Caco-2 (cell line): ENCODE data around the gene SOAT2. TPM values are rescaled to one million over a fixed set of nuclear protein-coding genes. Genes with fewer than 3 reads are reported as not detected.

Experiments used
- BruUV-seq: library from RNA; stranded (reverse); fragments of 400-500 nt; replicated peaks from 2 replicates; lab custom pipeline; 2021; lab: Mats Ljungman, UMichigan
- CTCF ChIA-PET: fragments of 300-600 bp; sonication (Branson Sonifier 250); formaldehyde crosslinking; loops from one replicate; lab custom pipeline; 2022; ENCODE audit warnings: antibody characterized with exemption; lab: Charles Lee
- POLR2A ChIA-PET: fragments of 300-600 bp; sonication (Branson Sonifier 250); formaldehyde crosslinking; loops from one replicate; lab custom pipeline; 2022; ENCODE audit warnings: antibody characterized with exemption; lab: Charles Lee
- DNase-seq, 2 experiments: peaks; one replicate each; pipeline versions ENCODE4 v3.0.0 to v3.0.0-alpha.2; 2020 to 2022
- H3K27me3 ChIP-seq: replicated peaks from 2 replicates; pipeline ENCODE4 v1.6.0; 2011; ENCODE audit warnings: low read length; ENCODE audit not compliant: control insufficient read depth, insufficient read depth
- H3K36me3 ChIP-seq: 2 replicates; pipeline ENCODE4 v1.5.1; 2011; ENCODE audit warnings: low read length; ENCODE audit not compliant: control insufficient read depth, insufficient read depth
- H3K4me1 ChIP-seq: fragments of 250-450 bp; sonication (Bioruptor Pico); 2 replicates; pipeline ENCODE4 v1.5.1; 2020; ENCODE audit warnings: mild to moderate bottlenecking
- H3K4me3 ChIP-seq: 2 replicates; pipeline ENCODE4 v1.5.1; 2011; ENCODE audit warnings: low read depth, mild to moderate bottlenecking, control low read depth, low read length
- H3K9me3 ChIP-seq: fragments of 250-450 bp; sonication (Bioruptor Pico); 2 replicates; pipeline ENCODE4 v1.5.1; 2020; ENCODE audit warnings: mild to moderate bottlenecking, moderate library complexity
- H3K27ac Mint-ChIP-seq: one replicate; pipeline ENCODE4 v1.8.0; 2022; ENCODE audit warnings: mixed read lengths; ENCODE audit not compliant: unreplicated experiment
- H3K27me3 Mint-ChIP-seq: one replicate; pipeline ENCODE4 v1.8.0; 2022; ENCODE audit warnings: mixed read lengths; ENCODE audit not compliant: insufficient read depth, unreplicated experiment
- H3K36me3 Mint-ChIP-seq: one replicate; pipeline ENCODE4 v1.8.0; 2022; ENCODE audit warnings: mild to moderate bottlenecking, mixed read lengths; ENCODE audit not compliant: insufficient read depth, unreplicated experiment
- H3K4me1 Mint-ChIP-seq: one replicate; pipeline ENCODE4 v1.8.0; 2022; ENCODE audit warnings: low read depth, mixed read lengths; ENCODE audit not compliant: unreplicated experiment
- H3K4me3 Mint-ChIP-seq: one replicate; pipeline ENCODE4 v1.8.0; 2022; ENCODE audit warnings: mild to moderate bottlenecking, moderate library complexity, mixed read lengths; ENCODE audit not compliant: unreplicated experiment
- H3K9me3 Mint-ChIP-seq: one replicate; pipeline ENCODE4 v1.8.0; 2022; ENCODE audit warnings: mixed read lengths; ENCODE audit not compliant: unreplicated experiment
- intact Hi-C: fragments of 100-400 bp; cut with micrococcal nuclease; formaldehyde crosslinking; loops from one replicate; pipeline ENCODE4 v1.10.0; 2022; ENCODE audit not compliant: unreplicated experiment
- total RNA-seq: library from RNA; stranded (reverse); gene quantifications from 2 replicates; pipeline ENCODE4 v1.2.3, GENCODE V29; 2022
- TF ChIP-seq, protein P1 (sequence below), 2 experiments: fragments of 200-600 bp in 1 of 2; IDR thresholded peaks; 1 replicate in 1 of 2; 2 replicates in 1 of 2; pipeline versions ENCODE4 v1.5.1 to v1.8.0; 2011 to 2022; ENCODE audit warnings: antibody characterized with exemption in 1 of 2, control low read depth in 1 of 2, inconsistent platforms in 1 of 2, low read depth in 1 of 2, low read length in 1 of 2, mild to moderate bottlenecking in 1 of 2, moderate library complexity in 1 of 2; ENCODE audit not compliant: insufficient read depth in 1 of 2, severe bottlenecking in 1 of 2, unreplicated experiment in 1 of 2

The SOAT2 gene
- total RNA-seq, 1 experiment from 2014 or later: 6.5 TPM

DNA sequence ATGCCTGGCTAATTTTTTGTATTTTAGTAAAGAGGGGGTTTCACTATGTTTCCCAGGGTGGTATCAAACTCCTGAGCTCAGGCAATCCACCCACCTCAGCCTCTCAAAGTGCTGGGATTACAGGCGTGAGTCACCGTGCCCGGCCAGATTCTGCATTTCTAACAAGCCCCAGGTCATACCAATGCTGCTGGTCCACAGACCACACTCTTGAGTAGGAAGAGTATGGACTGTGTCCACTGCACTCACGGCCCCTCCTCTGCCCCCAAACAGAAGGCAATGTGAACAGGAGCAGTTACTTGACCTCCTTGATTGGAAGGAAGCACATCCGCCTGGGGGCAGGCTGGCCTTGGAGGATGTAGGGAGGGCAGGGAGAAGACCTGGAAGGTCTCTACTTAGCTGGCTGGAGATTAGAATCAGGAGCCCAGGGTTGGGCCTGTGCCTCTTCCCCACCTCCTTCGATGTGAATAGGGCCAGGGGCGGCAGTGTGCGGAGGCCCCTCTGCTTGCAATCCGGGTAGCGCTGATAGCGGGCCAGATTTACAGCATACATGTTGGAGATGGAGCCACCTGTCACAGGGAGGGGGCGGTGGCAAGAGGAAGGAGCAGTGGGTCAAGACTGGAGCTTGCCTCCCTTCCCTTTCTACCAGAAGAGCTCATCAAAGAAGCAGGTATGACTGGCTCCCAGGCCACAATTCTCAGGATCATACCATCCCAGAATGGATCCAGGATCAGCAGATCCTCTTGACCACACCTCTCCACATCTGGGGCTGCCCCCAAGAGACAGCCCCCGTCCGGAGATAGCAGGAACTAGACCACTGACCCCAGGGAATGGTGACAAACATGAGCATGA lies 67.8 kb downstream of the SOAT2 start:
- TF ChIP-seq, protein P1, sequence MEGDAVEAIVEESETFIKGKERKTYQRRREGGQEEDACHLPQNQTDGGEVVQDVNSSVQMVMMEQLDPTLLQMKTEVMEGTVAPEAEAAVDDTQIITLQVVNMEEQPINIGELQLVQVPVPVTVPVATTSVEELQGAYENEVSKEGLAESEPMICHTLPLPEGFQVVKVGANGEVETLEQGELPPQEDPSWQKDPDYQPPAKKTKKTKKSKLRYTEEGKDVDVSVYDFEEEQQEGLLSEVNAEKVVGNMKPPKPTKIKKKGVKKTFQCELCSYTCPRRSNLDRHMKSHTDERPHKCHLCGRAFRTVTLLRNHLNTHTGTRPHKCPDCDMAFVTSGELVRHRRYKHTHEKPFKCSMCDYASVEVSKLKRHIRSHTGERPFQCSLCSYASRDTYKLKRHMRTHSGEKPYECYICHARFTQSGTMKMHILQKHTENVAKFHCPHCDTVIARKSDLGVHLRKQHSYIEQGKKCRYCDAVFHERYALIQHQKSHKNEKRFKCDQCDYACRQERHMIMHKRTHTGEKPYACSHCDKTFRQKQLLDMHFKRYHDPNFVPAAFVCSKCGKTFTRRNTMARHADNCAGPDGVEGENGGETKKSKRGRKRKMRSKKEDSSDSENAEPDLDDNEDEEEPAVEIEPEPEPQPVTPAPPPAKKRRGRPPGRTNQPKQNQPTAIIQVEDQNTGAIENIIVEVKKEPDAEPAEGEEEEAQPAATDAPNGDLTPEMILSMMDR (IDR thresholded peaks at IDR 0.05; ENCODE audit: insufficient read depth in 1 of 2, low read depth in 1 of 2, low read length in 1 of 2, severe bottlenecking in 1 of 2, unreplicated experiment in 1 of 2): no peak
- H3K27ac Mint-ChIP-seq: no peak overlapping the region
- intact Hi-C loops: no loop called here
- no TSS peak for BruUV-seq
- CTCF ChIA-PET: no interaction called here
- no peaks in the 10 kb centered on the region for H3K36me3 Mint-ChIP-seq
- H3K4me1 Mint-ChIP-seq: peaks cover 13% of the 10 kb centered on the region
- POLR2A ChIA-PET: no interaction called here
- H3K4me3 ChIP-seq: no peak overlapping the region
- H3K27me3 ChIP-seq: no peaks in the 10 kb centered on the region
- no peaks in the 10 kb centered on the region for H3K9me3 ChIP-seq
- H3K9me3 Mint-ChIP-seq: no peaks in the 10 kb centered on the region
- no peak overlapping the region for H3K4me3 Mint-ChIP-seq
- no peaks in the 10 kb centered on the region for H3K36me3 ChIP-seq
- H3K4me1 ChIP-seq: peaks cover 11% of the 10 kb centered on the region
- DNase-seq: no peak
- H3K27me3 Mint-ChIP-seq: no peaks in the 10 kb centered on the region

DNA sequence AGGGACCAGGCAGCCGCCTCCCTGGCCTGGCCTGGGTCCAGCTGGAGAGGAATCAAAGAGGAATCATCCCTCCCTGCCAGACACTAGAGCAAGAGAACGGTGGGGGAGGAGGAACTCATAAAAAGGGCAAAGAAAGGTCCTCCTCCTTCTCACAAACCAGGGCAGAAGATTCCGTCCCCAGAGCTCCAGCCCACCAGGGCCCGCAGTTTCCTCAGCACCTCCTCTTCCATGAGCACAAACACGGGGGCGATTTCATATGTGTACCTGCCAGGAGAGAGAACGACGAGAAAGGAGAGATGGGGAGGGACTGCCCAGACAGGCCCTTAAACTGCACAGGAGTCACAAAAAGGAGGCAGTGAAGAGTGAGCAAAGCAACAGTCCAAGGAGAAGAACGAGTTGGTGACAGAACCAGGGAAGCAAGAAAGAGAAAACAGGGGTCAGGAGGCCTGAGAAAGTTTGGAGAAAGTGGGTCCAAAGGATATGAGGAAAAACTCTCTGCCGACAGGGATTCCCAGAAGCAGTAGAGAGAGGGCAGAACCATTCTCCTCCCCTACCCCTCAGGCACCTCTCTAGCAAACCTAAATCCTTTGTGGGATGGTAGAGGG lies 68.5 kb downstream of the SOAT2 start:
- no peaks in the 10 kb centered on the region for H3K9me3 ChIP-seq
- Mint-ChIP-seq H3K36me3 (no peaks in the 10 kb centered on the region), H3K27ac (no peak overlapping the region), H3K27me3 (no peaks in the 10 kb centered on the region), H3K9me3 (no peaks in the 10 kb centered on the region), H3K4me3 (no peak overlapping the region), H3K4me1 (peaks cover 13% of the 10 kb centered on the region)
- CTCF ChIA-PET: interaction anchor here (1.1 kb wide), 1 partner anchor 118 kb away, joined by 3 read pairs; no protein-coding TSS in a partner anchor
- H3K27me3 ChIP-seq: no peaks in the 10 kb centered on the region
- intact Hi-C loops: no loop called here
- H3K4me1 ChIP-seq: peaks cover 11% of the 10 kb centered on the region
- POLR2A ChIA-PET: interaction anchor here (0.6 kb wide), 1 partner anchor 8 kb away, joined by 3 read pairs; the partner anchor contains the start of gene ZNF740
- BruUV-seq: no TSS peak
- TF ChIP-seq, protein P1 (IDR thresholded peaks at IDR 0.05; ENCODE audit: insufficient read depth in 1 of 2, low read depth in 1 of 2, low read length in 1 of 2, severe bottlenecking in 1 of 2, unreplicated experiment in 1 of 2): no peak
- no peak overlapping the region for H3K4me3 ChIP-seq
- no peaks in the 10 kb centered on the region for H3K36me3 ChIP-seq
- no peak for DNase-seq

DNA sequence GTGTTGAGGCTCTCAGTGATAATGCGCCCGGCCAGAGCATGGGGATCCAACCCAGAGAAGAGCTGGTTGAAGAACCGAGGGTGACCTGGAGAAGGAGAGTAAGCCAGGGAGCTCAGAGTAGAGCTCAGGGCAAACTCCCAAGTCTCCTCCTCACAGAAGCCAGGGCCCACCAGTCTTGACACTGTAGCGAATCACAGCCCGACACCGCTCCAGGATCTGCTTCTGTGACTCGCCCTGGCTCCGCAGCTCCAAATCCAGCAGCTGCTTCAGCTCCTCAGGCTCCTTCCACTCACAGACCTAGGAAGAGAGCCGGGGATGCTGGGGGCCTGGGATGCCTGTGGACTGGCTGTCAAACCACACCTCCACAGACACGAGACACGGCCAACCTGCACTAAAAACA lies 69.1 kb downstream of the SOAT2 start:
- H3K9me3 Mint-ChIP-seq: no peaks in the 10 kb centered on the region
- no peaks in the 10 kb centered on the region for H3K36me3 Mint-ChIP-seq
- no peak overlapping the region for H3K4me3 Mint-ChIP-seq
- H3K36me3 ChIP-seq: no peaks in the 10 kb centered on the region
- no peak overlapping the region for H3K4me3 ChIP-seq
- peaks cover 11% of the 10 kb centered on the region for H3K4me1 ChIP-seq
- no TSS peak for BruUV-seq
- no peaks in the 10 kb centered on the region for H3K27me3 ChIP-seq
- peaks cover 13% of the 10 kb centered on the region for H3K4me1 Mint-ChIP-seq
- no peak overlapping the region for H3K27ac Mint-ChIP-seq
- no peaks in the 10 kb centered on the region for H3K27me3 Mint-ChIP-seq
- no peak for DNase-seq
- TF ChIP-seq, protein P1 (IDR thresholded peaks at IDR 0.05; ENCODE audit: insufficient read depth in 1 of 2, low read depth in 1 of 2, low read length in 1 of 2, severe bottlenecking in 1 of 2, unreplicated experiment in 1 of 2): no peak
- no peaks in the 10 kb centered on the region for H3K9me3 ChIP-seq
- ChIA-PET CTCF (interaction anchor here (1.1 to 1.8 kb wide), 3 partner anchors 93 to 119 kb away, joined by 3 to 5 read pairs (median 3); partner anchors contain the start of gene SPRYD3), POLR2A (interaction anchor here (0.6 kb wide), 1 partner anchor 8 kb away, joined by 3 read pairs; the partner anchor contains the start of gene ZNF740)
- intact Hi-C loops: no loop called here
